Astrocyte of the spinal cord (primary cell): ENCODE measurements around the gene NUP210.

Source experiments
- DNase-seq: peaks from one replicate; pipeline ENCODE4 v3.0.0; 2011; ENCODE audit warnings: low read depth, low spot score
- H3K4me3 ChIP-seq: 2 replicates; pipeline ENCODE4 v1.5.1; 2011; ENCODE audit warnings: low read depth, mild to moderate bottlenecking, low read length, moderate library complexity
- CTCF ChIP-seq: IDR thresholded peaks from 2 replicates; pipeline ENCODE4 v1.5.1; 2012; ENCODE audit warnings: low read depth, mild to moderate bottlenecking, low read length, inconsistent platforms
- in situ Hi-C: cut with HindIII; loops from 2 replicates; pipeline ENCODE4 v1.10.0; 2017; ENCODE audit warnings: low sequenced_read_pairs

NUP210 gene

DNA sequence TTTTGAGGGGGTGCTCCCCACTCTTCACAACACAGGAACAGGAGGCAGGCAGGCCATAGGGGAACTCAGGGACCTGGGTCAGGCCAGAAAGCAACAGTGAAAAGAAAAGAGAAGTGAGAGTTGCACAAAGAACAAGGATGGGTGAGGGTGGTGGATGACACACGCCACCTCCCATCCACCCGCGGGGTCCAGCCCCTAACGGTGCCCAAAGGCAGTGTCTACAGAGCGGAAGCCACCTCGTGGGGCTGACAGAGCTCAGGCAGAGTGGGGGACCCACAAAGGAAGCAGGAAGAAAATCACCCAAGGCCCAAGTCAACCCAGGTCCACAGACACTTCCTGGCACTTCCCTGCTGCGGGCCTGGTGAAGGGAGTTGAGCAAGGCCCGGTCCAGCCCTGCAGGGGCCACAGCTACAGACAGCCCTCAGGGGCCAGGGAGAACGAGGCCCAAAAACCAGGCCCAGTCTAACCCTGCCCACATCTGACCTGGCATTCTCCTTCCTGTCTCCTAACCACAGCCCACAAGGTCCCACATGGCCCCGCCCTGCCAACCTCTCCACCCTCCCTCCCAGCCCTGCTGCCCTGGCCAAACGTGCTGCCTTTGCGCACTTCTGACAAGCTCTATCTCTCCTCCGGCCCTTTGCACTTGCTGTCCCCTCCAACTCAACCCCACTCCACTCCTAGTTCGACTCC, 5.9 kb downstream of the NUP210 start:
- TF ChIP-seq CTCF = no peak
- no peak overlapping the region for H3K4me3 ChIP-seq
- DNase-seq = no peak
- in situ Hi-C loops = no loop called here

- DNase-seq = no peak
- in situ Hi-C loops = no loop called here
- no peak for TF ChIP-seq CTCF
- no peak overlapping the region for H3K4me3 ChIP-seq
These were observed 8.8 kb downstream of the NUP210 start for GRCh38 chr3:13411186-13411860.

- no peak for TF ChIP-seq CTCF
- H3K4me3 ChIP-seq = no peak overlapping the region
- no peak for DNase-seq
- in situ Hi-C loops = no loop called here
These were observed 11.2 kb downstream of the NUP210 start for GRCh38 chr3:13408890-13409289.

- H3K4me3 ChIP-seq = no peak overlapping the region
- no peak for TF ChIP-seq CTCF
- DNase-seq = no peak
- in situ Hi-C loops = no loop called here
These were observed 12.2 kb downstream of the NUP210 start for GRCh38 chr3:13407926-13408325.

DNA sequence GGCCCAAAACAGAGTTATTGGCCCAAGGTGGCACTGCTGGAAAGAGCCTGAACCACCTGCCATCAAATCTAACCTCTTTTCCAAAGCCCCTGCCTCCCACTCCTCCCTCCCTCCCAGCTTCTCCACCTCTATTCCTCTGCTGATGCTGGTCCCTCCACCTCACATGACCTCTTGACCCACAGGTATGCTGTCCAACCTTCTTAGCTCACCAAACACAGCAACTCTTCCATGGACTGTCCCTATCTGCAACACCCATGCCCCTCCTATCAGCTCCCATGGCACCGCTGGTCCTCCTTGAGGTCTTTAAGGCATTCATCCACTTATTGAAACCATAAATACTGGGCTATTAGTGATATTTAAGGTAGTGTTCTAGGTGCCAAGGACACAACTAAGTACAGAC, 12.6 kb downstream of the NUP210 start:
- TF ChIP-seq CTCF = no peak
- H3K4me3 ChIP-seq = no peak overlapping the region
- in situ Hi-C loops = no loop called here
- no peak for DNase-seq

GRCh38 chr3:13406190-13406589, 13.9 kb downstream of the NUP210 start:
- no peak for TF ChIP-seq CTCF
- no peak overlapping the region for H3K4me3 ChIP-seq
- no peak for DNase-seq
- in situ Hi-C loops = no loop called here
